Heart left ventricle (tissue), 16 donors: Measurements from ENCODE around the gene TRAF7. TPM values are rescaled to one million over a fixed set of nuclear protein-coding genes. Genes with fewer than 3 reads are reported as not detected.
A peak's percentile ranks its signal among the peaks of the same experiment; 100 is the strongest.

ENCODE experiments used
- ATAC-seq, 4 donors: fragments of 200-7000 bp; cut with Tn5 transposase; one replicate each; pipeline ENCODE4 v1.9.1; 2020 to 2022; ENCODE audit warnings: moderate library complexity in 4 of 4, mild to moderate bottlenecking in 3 of 4, moderate number of reproducible peaks in 1 of 4
- DNase-seq, 5 donors: peaks; one replicate each; pipeline ENCODE4 v3.0.0-alpha.2; 2020
- H3K27ac ChIP-seq, 12 donors: fragments of 200-600 bp; sonication (generic) in 4 of 12; one replicate each; pipeline versions ENCODE4 v1.5.0 to v1.8.0; 2016 to 2022; ENCODE audit warnings: mild to moderate bottlenecking in 2 of 12
- H3K27me3 ChIP-seq, 9 donors: fragments of 200-600 bp; sonication (generic) in 2 of 9; one replicate each; pipeline versions ENCODE4 v1.5.1 to v1.8.0; 2016 to 2022; ENCODE audit warnings: mild to moderate bottlenecking in 3 of 9
- H3K36me3 ChIP-seq, 9 donors: fragments of 200-600 bp; sonication (generic) in 2 of 9; one replicate each; pipeline versions ENCODE4 v1.5.0 to v1.8.0; 2018 to 2022; ENCODE audit warnings: mild to moderate bottlenecking in 2 of 9
- H3K4me1 ChIP-seq, 12 donors: fragments of 200-600 bp; sonication (generic) in 4 of 12; one replicate each; pipeline versions ENCODE4 v1.5.0 to v1.8.0; 2016 to 2022; ENCODE audit warnings: mild to moderate bottlenecking in 3 of 12
- H3K4me3 ChIP-seq, 12 donors: fragments of 200-600 bp; sonication (generic) in 4 of 12; one replicate each; pipeline versions ENCODE4 v1.5.0 to v1.8.0; 2017 to 2022; ENCODE audit warnings: mild to moderate bottlenecking in 9 of 12, moderate library complexity in 4 of 12
- H3K9me3 ChIP-seq, 12 donors: fragments of 200-600 bp; sonication (generic) in 4 of 12; one replicate each; pipeline versions ENCODE4 v1.5.0 to v1.8.0; 2016 to 2022; ENCODE audit warnings: mild to moderate bottlenecking in 1 of 12
- POLR2A ChIP-seq, 2 donors: fragments of 450-650 bp; IDR thresholded peaks; one replicate each; pipeline ENCODE4 v1.6.1; 2017; ENCODE audit warnings: antibody characterized with exemption in 2 of 2, mild to moderate bottlenecking in 2 of 2, moderate library complexity in 2 of 2
- WGBS, 4 donors: extraction: QIAGEN DNeasy Blood & Tissue Kit in 2 of 4; methylation state at CpG; one replicate each; pipeline versions ENCODE4 v1.1.5 to v1.1.7; 2013 to 2018; 5-methylcytosine and 5-hydroxymethylcytosine counted together
- intact Hi-C, 10 donors: fragments of 100-400 bp; cut with DNase I; formaldehyde crosslinking; loops; one replicate each; pipeline versions ENCODE4 v1.11.1 to v1.14.2; 2022
- polyA plus RNA-seq, 2 donors: library from polyadenylated mRNA; stranded (reverse); fragments of 200-250 nt; gene quantifications; one replicate each; pipeline ENCODE4 v1.2.3, GENCODE V29; 2013
- total RNA-seq, 9 donors: library from RNA; depleted of rRNA in 2 of 9; stranded (reverse); fragments of >200 nt in 2 of 9; fragmentation: NEBNext Ultra II Directional in 3 of 9; extraction: Animal tissue kit (Norgen Biotek cat#: 25700) in 3 of 9; gene quantifications; one replicate each; pipeline versions ENCODE4 v1.1.0 to v1.2.4, GENCODE V29; 2016 to 2023
- TF ChIP-seq, protein P1 (sequence below), 12 donors: fragments of 200-600 bp; sonication (generic) in 4 of 12; IDR thresholded peaks; one replicate each; pipeline versions ENCODE4 v1.5.0 to v1.8.0; 2018 to 2022; ENCODE audit warnings: antibody characterized with exemption in 12 of 12, mild to moderate bottlenecking in 5 of 12
- donor health status: ischemic (EF 13 %, LVEDD 7.1; RV severe dilation, severe dysfunction).
- donor health status: healthy with polysubstance abuse.
- donor health status: DM: no; HTN: yes; CAD: no.
- donor health status: DM: no; HTN: no; CAD: no.
- donor health status: ischemic (EF 25% LVEDD 6.9; RV normal size, moderate dysfunction).
- donor health status: ischemic (EF 25% LVEDD 5.7; RV mildly dilated, moderate dysfunction).
- donor health status: healthy.
- donor health status: DM: yes; HTN: yes; CAD: no.
- donor health status: ischemic (EF 35%, LVEDD 5.7; RV mildly dilated, moderate dysfunction).
- donor health status: nonischemic (EF 11% LVEDD 7.7; RV severe dilation, severe dysfunction).
- donor health status: DM: yes; HTN: yes; CAD: no.
- donor health status: PGD.
- donor health status: ischemic (EF 29% LVEDD 5.4; RV normal size, mild dysfunction).
- donor health status: nonischemic (EF 23%, LVEDD 6.1; RV moderate dilation, normal function).

TRAF7 gene
- total and polyA plus RNA-seq, 11 donors, result 12.2 to 40.2 (median 27.0) TPM

DNA sequence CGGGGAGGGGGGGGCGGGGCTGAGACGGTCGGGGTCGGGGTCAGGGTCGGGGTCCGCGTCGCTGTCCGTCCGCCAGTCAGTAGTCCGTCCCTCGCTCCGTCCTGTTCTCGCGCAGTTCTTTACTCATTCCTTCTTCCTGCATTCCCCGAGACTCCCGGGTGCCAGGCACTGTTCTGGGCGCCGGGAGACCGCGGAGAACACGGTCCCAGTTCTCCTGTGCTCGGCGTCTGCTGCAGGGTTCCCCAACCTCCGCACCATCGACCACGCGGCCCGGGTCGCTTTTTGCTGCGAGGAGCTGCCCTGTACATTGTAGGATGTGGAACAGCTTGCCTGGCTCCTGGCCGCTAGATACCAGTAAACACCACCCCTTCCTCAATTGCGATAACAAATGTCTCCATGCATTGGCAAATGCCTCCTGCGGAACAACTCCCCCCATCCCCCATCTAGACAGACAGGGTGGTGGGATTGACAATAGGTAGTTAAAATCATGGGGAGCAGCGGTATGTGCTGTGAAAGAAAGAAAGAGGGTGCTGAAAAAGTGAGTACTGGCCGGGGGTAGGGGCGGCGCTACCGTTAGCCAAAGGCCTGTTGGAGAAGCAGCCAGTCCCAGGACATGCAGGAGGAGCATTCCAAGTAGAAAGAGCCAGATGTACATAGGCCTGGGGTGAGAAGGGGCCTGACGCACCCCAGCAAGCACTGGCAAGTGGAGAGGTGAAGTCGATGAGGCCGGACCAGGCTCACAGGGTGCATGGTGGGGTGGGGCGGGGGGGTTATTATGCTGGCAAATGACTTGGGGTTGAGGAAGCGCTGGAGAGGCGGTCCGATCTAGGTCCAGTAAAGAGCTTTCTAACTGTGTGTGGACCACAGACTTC lies 631 bp downstream of the TRAF7 start:
- intact Hi-C loops, result loop anchor here in 6 of 10 donors (1.0 to 10.0 kb wide), 9 partner anchors 46 to 151 kb away; partner anchors contain the start of genes ECI1 (in 3 of the 6), MLST8 (in 2 of the 6), BRICD5 (in 1 of the 6) and PGP (in 1 of the 6)
- 7 to 10% (median 8%) methylated on average over 37 to 47 of the region's 47 CpGs for WGBS, 4 donors
- peaks cover 0 to 19% (median 5%) of the 10 kb centered on the region in 9 donors for H3K36me3 ChIP-seq
- ATAC-seq (no peak), DNase-seq (no peak)
- peak overlapping the region; percentile 52 to 98 (median 80) for H3K4me3 ChIP-seq
- no peaks in the 10 kb centered on the region for H3K27me3 ChIP-seq
- no peaks in the 10 kb centered on the region for H3K9me3 ChIP-seq
- peak overlapping the region; percentile 20 to 91 (median 66) for H3K27ac ChIP-seq
- TF ChIP-seq POLR2A (IDR thresholded peaks at IDR 0.05), result no peak
- TF ChIP-seq, protein P1, sequence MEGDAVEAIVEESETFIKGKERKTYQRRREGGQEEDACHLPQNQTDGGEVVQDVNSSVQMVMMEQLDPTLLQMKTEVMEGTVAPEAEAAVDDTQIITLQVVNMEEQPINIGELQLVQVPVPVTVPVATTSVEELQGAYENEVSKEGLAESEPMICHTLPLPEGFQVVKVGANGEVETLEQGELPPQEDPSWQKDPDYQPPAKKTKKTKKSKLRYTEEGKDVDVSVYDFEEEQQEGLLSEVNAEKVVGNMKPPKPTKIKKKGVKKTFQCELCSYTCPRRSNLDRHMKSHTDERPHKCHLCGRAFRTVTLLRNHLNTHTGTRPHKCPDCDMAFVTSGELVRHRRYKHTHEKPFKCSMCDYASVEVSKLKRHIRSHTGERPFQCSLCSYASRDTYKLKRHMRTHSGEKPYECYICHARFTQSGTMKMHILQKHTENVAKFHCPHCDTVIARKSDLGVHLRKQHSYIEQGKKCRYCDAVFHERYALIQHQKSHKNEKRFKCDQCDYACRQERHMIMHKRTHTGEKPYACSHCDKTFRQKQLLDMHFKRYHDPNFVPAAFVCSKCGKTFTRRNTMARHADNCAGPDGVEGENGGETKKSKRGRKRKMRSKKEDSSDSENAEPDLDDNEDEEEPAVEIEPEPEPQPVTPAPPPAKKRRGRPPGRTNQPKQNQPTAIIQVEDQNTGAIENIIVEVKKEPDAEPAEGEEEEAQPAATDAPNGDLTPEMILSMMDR (IDR thresholded peaks at IDR 0.05), result no peak
- H3K4me1 ChIP-seq, result peaks cover 22 to 84% (median 64%) of the 10 kb centered on the region in 12 donors

DNA sequence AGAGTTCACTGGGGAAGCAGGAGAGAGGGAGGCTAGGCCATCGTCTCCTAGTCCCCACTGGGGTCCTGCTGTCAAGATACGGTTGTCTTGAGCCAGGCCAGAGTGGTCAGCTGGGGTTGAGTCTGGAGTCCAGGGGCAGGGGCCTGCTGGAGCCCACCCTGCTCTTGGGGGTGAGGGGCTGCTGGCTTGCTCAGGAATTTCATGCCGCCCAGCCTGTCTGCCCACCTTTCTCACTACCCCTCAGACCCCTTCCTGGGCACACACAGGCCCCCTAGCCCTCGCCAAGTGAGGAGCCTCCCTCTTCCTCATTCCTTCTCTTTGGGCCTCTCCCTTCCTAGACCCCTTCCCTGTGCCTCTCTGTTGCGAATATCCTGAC lies 1.3 kb downstream of the TRAF7 start:
- ATAC-seq, result no peak
- peak overlapping the region in 9 of 12 donors; percentile 65 to 98 (median 84) for H3K4me3 ChIP-seq
- H3K4me1 ChIP-seq, result peaks cover 22 to 84% (median 59%) of the 10 kb centered on the region in 12 donors
- no peaks in the 10 kb centered on the region for H3K27me3 ChIP-seq
- no peak for DNase-seq
- WGBS, 4 donors, result 69 to 79% (median 70%) methylated on average over 5 of the region's 5 CpGs
- peak overlapping the region in 2 of 12 donors; percentile 70 to 90 for H3K27ac ChIP-seq
- intact Hi-C loops, result loop anchor here in 5 of 10 donors (5.0 to 10.0 kb wide), 7 partner anchors 45 to 152 kb away; partner anchors contain the start of genes ECI1 (in 2 of the 5), BRICD5 (in 1 of the 5), MLST8 (in 1 of the 5) and PGP (in 1 of the 5)
- TF ChIP-seq POLR2A (IDR thresholded peaks at IDR 0.05), result no peak
- TF ChIP-seq, protein P1 (IDR thresholded peaks at IDR 0.05), result no peak
- H3K36me3 ChIP-seq, result peaks cover 0 to 12% (median 0%) of the 10 kb centered on the region in 9 donors
- H3K9me3 ChIP-seq, result no peaks in the 10 kb centered on the region

DNA sequence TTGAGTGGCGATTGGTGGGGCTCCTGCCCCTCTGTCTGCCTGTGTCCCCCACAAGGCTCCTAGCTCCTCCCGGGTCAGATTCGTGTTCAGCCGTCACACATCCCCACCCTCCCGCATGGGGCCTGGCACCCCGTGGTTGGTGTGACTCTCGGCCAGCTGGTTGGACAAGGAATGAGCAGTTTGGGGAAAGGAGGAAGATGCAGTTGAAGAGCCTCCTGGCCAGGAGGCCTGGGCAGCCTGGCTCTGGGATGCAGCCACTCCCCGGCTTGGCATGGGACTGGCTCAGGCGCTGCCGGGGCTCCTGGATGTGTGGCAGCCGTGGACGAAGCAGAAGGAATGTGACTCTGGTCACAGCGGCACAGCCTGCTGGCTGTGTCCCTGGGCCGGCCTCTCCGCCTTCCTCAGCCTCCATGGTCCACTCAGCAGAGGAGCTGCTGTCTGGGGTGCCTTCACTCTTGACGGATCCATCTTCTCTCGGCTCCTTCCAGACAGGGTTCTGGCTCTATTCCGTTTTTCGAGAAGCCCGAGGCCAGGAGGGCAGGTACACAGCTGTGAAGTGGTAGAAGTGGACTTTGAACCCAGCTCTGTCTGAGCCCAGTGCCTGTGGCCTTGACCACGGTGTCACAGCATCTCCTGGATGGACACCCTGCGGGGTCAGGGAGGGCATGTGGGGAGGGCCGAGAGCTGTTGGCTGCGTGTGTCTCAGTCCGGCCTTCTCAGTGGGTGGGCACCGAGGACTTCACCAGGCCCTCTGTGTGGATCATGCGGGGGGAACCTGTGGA lies 2.1 kb downstream of the TRAF7 start:
- Histone ChIP-seq H3K9me3 (no peaks in the 10 kb centered on the region), H3K4me1 (peaks cover 15 to 80% (median 51%) of the 10 kb centered on the region in 12 donors), H3K36me3 (peaks cover 0 to 9% (median 0%) of the 10 kb centered on the region in 9 donors), H3K27ac (peak overlapping the region in 1 of 12 donors; percentile 90), H3K4me3 (peak overlapping the region in 1 of 12 donors; percentile 12), H3K27me3 (no peaks in the 10 kb centered on the region)
- intact Hi-C loops, result loop anchor here in 5 of 10 donors (5.0 to 10.0 kb wide), 7 partner anchors 45 to 153 kb away; partner anchors contain the start of genes ECI1 (in 2 of the 5), BRICD5 (in 1 of the 5), MLST8 (in 1 of the 5) and PGP (in 1 of the 5)
- WGBS, 4 donors, result 79 to 88% (median 86%) methylated on average over 24 to 27 of the region's 27 CpGs
- TF ChIP-seq, protein P1 (IDR thresholded peaks at IDR 0.05), result no peak
- TF ChIP-seq POLR2A (IDR thresholded peaks at IDR 0.05), result no peak
- no peak for DNase-seq
- no peak for ATAC-seq
